ENCODE measurements around the gene TMEM163. TPM values are rescaled to one million over a fixed set of nuclear protein-coding genes. Genes with fewer than 3 reads are reported as not detected.

TMEM163 gene
- total RNA-seq, 1 experiment from 2014 or later, result 0.94 TPM

GRCh38 chr2:134764164-134764563, 45.4 kb upstream of the TMEM163 start:
- H3K27me3 Mint-ChIP-seq (ENCODE audit: low read depth), result peaks cover 5% of the 10 kb centered on the region; the same call in 1 of the 2 replicates
- no peak for DNase-seq (ENCODE audit: low spot score)
- CTCF ChIA-PET, result interaction anchor here (0.8 kb wide), 1 partner anchor 43 kb away, joined by 3 read pairs; no protein-coding TSS in a partner anchor
- H3K27ac Mint-ChIP-seq, result no peak overlapping the region
- H3K9me3 Mint-ChIP-seq, result peaks cover 25% of the 10 kb centered on the region
- H3K4me3 Mint-ChIP-seq, result no peak overlapping the region
- TF ChIP-seq RORB (CRISPR knock-in tag; IDR thresholded peaks at IDR 0.05) (no peak), ZNF121 (CRISPR knock-in tag; IDR thresholded peaks at IDR 0.05) (no peak), GTF2I (CRISPR knock-in tag; conservative IDR thresholded peaks at IDR 0.05) (no peak), ESRRA (CRISPR knock-in tag; IDR thresholded peaks at IDR 0.05; ENCODE audit: borderline replicate concordance) (no peak), HMGA2 (CRISPR knock-in tag; IDR thresholded peaks at IDR 0.05) (no peak), CREB1 (CRISPR knock-in tag; IDR thresholded peaks at IDR 0.05) (no peak), ZNF138 (CRISPR knock-in tag; conservative IDR thresholded peaks at IDR 0.05) (no peak), ZNF425 (CRISPR knock-in tag; conservative IDR thresholded peaks at IDR 0.05) (no peak)
- POLR2A ChIA-PET, result no interaction called here
- no peaks in the 10 kb centered on the region for H3K4me1 Mint-ChIP-seq
- ATAC-seq, result no peak
- H3K36me3 Mint-ChIP-seq, result no peaks in the 10 kb centered on the region

GRCh38 chr2:134763164-134763710, 44.4 kb upstream of the TMEM163 start:
- no peaks in the 10 kb centered on the region for H3K4me1 Mint-ChIP-seq
- ChIA-PET CTCF (no interaction called here), POLR2A (no interaction called here)
- no peak overlapping the region for H3K27ac Mint-ChIP-seq
- H3K27me3 Mint-ChIP-seq (ENCODE audit: low read depth), result peaks cover 5% of the 10 kb centered on the region; the same call in 1 of the 2 replicates
- no peak for DNase-seq (ENCODE audit: low spot score)
- H3K4me3 Mint-ChIP-seq, result no peak overlapping the region
- no peak for ATAC-seq
- TF ChIP-seq ZBTB21 (CRISPR knock-in tag; IDR thresholded peaks at IDR 0.05; ENCODE audit: borderline replicate concordance), result no peak
- H3K9me3 Mint-ChIP-seq, result peaks cover 25% of the 10 kb centered on the region
- no peaks in the 10 kb centered on the region for H3K36me3 Mint-ChIP-seq

- Mint-ChIP-seq H3K27me3 (ENCODE audit: low read depth) (peaks cover 5% of the 10 kb centered on the region; the same call in 1 of the 2 replicates), H3K27ac (no peak overlapping the region), H3K4me3 (no peak overlapping the region), H3K4me1 (no peaks in the 10 kb centered on the region), H3K9me3 (peaks cover 25% of the 10 kb centered on the region), H3K36me3 (no peaks in the 10 kb centered on the region)
- POLR2A ChIA-PET, result no interaction called here
- ATAC-seq, result no peak
- no peak for DNase-seq (ENCODE audit: low spot score)
- TF ChIP-seq STAT6 (CRISPR knock-in tag; conservative IDR thresholded peaks at IDR 0.05; ENCODE audit: low read depth), result no peak
- TF ChIP-seq FOXP4 (CRISPR knock-in tag; IDR thresholded peaks at IDR 0.05), result no peak
- no peak for TF ChIP-seq ZMAT4 (CRISPR knock-in tag; IDR thresholded peaks at IDR 0.05)
- no peak for TF ChIP-seq AR (CRISPR knock-in tag; IDR thresholded peaks at IDR 0.05)
- no peak for TF ChIP-seq ATF2 (CRISPR knock-in tag; IDR thresholded peaks at IDR 0.05; ENCODE audit: borderline replicate concordance, low read depth)
- CTCF ChIA-PET, result no interaction called here
Measured at GRCh38 chr2:134762508-134762907, 43.7 kb upstream of the TMEM163 start.

All from WTC11 (cell line).